Measurements from ENCODE around the gene HDAC9.

DNA sequence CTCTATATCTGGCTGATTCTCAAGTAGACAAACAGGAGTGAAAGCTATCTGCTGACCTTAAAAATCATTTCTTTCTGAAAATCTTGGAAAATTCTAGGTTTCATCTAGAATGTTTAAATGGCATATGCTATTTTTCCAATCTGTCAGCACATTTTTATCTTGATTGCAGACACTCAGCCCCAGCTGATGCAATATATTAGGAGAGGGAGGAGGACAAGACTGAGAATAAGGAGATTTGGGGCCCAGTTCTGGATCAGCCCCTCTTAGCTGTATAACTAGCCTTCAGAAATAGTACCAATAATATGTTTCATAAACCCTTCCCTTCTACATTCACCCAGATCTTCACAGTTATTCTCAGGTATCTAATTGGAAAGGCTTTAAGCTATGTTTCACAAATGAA lies 131.2 kb downstream of the HDAC9 start:
- no peak for TF ChIP-seq POLR2A (IDR thresholded peaks at IDR 0.05; ENCODE audit: low read depth)
- TF ChIP-seq, protein P1, sequence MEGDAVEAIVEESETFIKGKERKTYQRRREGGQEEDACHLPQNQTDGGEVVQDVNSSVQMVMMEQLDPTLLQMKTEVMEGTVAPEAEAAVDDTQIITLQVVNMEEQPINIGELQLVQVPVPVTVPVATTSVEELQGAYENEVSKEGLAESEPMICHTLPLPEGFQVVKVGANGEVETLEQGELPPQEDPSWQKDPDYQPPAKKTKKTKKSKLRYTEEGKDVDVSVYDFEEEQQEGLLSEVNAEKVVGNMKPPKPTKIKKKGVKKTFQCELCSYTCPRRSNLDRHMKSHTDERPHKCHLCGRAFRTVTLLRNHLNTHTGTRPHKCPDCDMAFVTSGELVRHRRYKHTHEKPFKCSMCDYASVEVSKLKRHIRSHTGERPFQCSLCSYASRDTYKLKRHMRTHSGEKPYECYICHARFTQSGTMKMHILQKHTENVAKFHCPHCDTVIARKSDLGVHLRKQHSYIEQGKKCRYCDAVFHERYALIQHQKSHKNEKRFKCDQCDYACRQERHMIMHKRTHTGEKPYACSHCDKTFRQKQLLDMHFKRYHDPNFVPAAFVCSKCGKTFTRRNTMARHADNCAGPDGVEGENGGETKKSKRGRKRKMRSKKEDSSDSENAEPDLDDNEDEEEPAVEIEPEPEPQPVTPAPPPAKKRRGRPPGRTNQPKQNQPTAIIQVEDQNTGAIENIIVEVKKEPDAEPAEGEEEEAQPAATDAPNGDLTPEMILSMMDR (IDR thresholded peaks at IDR 0.05) = no peak
- TF ChIP-seq POLR2AphosphoS5 (IDR thresholded peaks at IDR 0.05) = no peak
